Erythroblast (primary cell): ENCODE data around the gene CDKN1B.

Experiments used
- GATA1 ChIP-seq: IDR thresholded peaks from 2 replicates; pipeline ENCODE4 v1.6.1; 2011; ENCODE audit warnings: low read depth, mild to moderate bottlenecking, control low read depth, low read length, moderate library complexity
- POLR2A ChIP-seq: IDR thresholded peaks from 2 replicates; pipeline ENCODE4 v1.6.1; 2011; ENCODE audit warnings: mild to moderate bottlenecking, low read length

GRCh38 chr12:12668005-12668404 is 49.2 kb upstream of the CDKN1B start:
- TF ChIP-seq POLR2A (no peak), GATA1 (no peak)
